ENCODE data around the gene TCAF1. TPM values are rescaled to one million over a fixed set of nuclear protein-coding genes. Genes with fewer than 3 reads are reported as not detected.

TCAF1 gene
- total and polyA plus RNA-seq, 2 of the 4 experiments (the other 2 are of a cell fraction) = 39.3 to 91.8 TPM

DNA sequence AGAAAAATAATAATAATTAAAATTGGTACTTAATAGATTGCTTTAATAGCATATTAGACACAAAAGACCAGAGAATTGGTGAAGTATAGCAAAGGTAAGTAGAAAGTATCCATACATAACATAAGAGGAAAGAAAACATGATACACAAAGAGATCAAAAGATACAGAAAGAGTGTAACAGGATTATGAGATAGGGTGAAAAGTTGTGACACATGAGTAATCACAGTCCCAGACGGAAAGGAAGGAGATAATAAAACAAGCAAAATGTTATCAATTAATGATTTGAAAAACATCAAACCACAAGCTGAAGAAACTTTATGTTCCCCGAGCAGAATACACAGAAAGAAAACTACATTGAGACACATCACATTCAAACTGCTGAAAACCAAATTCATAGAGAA is 10.5 kb downstream of the TCAF1 start:
- Histone ChIP-seq H4K20me1 (ENCODE audit: insufficient read depth, low read length) (0 out of 2 replicates have a peak, but pooled peaks cover 3% of the 10 kb centered on the region), H3K79me1 (ENCODE audit: low read depth in 1 of 2, low read length in 2 of 2) (peaks cover 11 to 13% of the 10 kb centered on the region in 2 experiments), H3K4me2 (ENCODE audit: low read depth, low read length) (no peak overlapping the region), H2AK5ac (ENCODE audit: low read depth, low read length) (no peak overlapping the region), H2BK5ac (ENCODE audit: low read depth, low read length, poor library complexity, severe bottlenecking) (no peak overlapping the region), H4K91ac (ENCODE audit: insufficient read depth, low read depth, low read length) (no peak overlapping the region), H3K9me1 (ENCODE audit: insufficient read depth, low read length) (no peaks in the 10 kb centered on the region), H2BK15ac (ENCODE audit: low read depth, low read length) (no peak overlapping the region), H3K27ac (ENCODE audit: insufficient read depth, low read length) (no peak overlapping the region), H3K4me1 (ENCODE audit: control insufficient read depth, insufficient read depth, low read length) (peaks cover 1% of the 10 kb centered on the region; the same call in 1 of the 2 replicates), H2BK120ac (ENCODE audit: low read depth, low read length) (no peak overlapping the region), H3K23ac (ENCODE audit: low read depth, low read length) (no peak overlapping the region), H2AFZ (replicated peaks; ENCODE audit: low read length, poor library complexity) (no peak overlapping the region), H3K9ac (ENCODE audit: low read depth, low read length) (no peak overlapping the region), H3K14ac (replicated peaks; ENCODE audit: low read depth, low read length) (no peak overlapping the region), H4K8ac (ENCODE audit: low read depth in 2 of 2, low read length in 2 of 2) (no peak overlapping the region), H3K56ac (ENCODE audit: extremely low read depth, insufficient read depth, low read length) (no peak overlapping the region), H3K9me3 (ENCODE audit: control insufficient read depth, insufficient read depth, low read length) (no peaks in the 10 kb centered on the region; the same call in 1 of the 2 replicates), H3K4me3 (ENCODE audit: insufficient read depth, low read depth, low read length) (no peak overlapping the region), H2AK9ac (replicated peaks; ENCODE audit: low read depth, low read length, poor library complexity) (no peak overlapping the region), H3K36me3 (ENCODE audit: control insufficient read depth, insufficient read depth, low read length) (peaks cover 3% of the 10 kb centered on the region; the same call in 1 of the 2 replicates), H3K4ac (ENCODE audit: low read depth, low read length) (no peak overlapping the region), H3K18ac (ENCODE audit: low read depth, low read length) (no peak overlapping the region), H2BK20ac (ENCODE audit: low read depth, low read length) (no peak overlapping the region), H4K5ac (ENCODE audit: low read depth, low read length) (no peak overlapping the region), H3K27me3 (ENCODE audit: control insufficient read depth, insufficient read depth, low read length) (no peaks in the 10 kb centered on the region)
- DNase-seq (no peak), ATAC-seq (ENCODE audit: low read depth) (no peak)
- BruUV-seq (replicated peaks) = no TSS peak
- dilution Hi-C loops (cut with HindIII; ENCODE audit: low sequenced_read_pairs, unreplicated experiment) (no loop called here), in situ Hi-C loops (cut with MboI; ENCODE audit: low sequenced_read_pairs) (loop anchor here (25.0 kb wide), 1 partner anchor 1329 kb away; no protein-coding TSS in a partner anchor), intact Hi-C loops (cut with micrococcal nuclease) (no loop called here)
- TF ChIP-seq FOS (IDR thresholded peaks at IDR 0.05; ENCODE audit: low read depth, low read length) = no peak
- TF ChIP-seq RFX5 (IDR thresholded peaks at IDR 0.05; ENCODE audit: low read depth, low read length) = no peak
- TF ChIP-seq BHLHE40 (IDR thresholded peaks at IDR 0.05; ENCODE audit: low read depth, low read length) = no peak
- TF ChIP-seq MAFK (IDR thresholded peaks at IDR 0.05; ENCODE audit: low read depth, low read length) = no peak
- ChIA-PET POLR2A (ENCODE audit: unreplicated experiment) (no interaction called here), CTCF (interaction anchor here (2.1 kb wide), 1 partner anchor 10 kb away, joined by 10 read pairs; the partner anchor contains the start of gene TCAF1)
- WGBS, 2 experiments (ENCODE audit: extremely low coverage in 2 of 2, insufficient read length in 1 of 2) = no CpG with 5 or more reads among the region's 2 CpGs
